Measurements from ENCODE around the gene CDH4.

The CDH4 gene

GRCh38 chr20:61430228-61430624 lies 178.2 kb downstream of the CDH4 start:
- H3K27me3 ChIP-seq (ENCODE audit: insufficient read depth, poor library complexity, severe bottlenecking), result no peaks in the 10 kb centered on the region
- no peak overlapping the region for H3K27ac ChIP-seq (replicated peaks)
- no peak for DNase-seq (ENCODE audit: low read depth in 1 of 2, low spot score in 1 of 2)
- no peak overlapping the region for H3K4me3 ChIP-seq (replicated peaks; ENCODE audit: insufficient read depth, low read length)
- TF ChIP-seq, protein P1, sequence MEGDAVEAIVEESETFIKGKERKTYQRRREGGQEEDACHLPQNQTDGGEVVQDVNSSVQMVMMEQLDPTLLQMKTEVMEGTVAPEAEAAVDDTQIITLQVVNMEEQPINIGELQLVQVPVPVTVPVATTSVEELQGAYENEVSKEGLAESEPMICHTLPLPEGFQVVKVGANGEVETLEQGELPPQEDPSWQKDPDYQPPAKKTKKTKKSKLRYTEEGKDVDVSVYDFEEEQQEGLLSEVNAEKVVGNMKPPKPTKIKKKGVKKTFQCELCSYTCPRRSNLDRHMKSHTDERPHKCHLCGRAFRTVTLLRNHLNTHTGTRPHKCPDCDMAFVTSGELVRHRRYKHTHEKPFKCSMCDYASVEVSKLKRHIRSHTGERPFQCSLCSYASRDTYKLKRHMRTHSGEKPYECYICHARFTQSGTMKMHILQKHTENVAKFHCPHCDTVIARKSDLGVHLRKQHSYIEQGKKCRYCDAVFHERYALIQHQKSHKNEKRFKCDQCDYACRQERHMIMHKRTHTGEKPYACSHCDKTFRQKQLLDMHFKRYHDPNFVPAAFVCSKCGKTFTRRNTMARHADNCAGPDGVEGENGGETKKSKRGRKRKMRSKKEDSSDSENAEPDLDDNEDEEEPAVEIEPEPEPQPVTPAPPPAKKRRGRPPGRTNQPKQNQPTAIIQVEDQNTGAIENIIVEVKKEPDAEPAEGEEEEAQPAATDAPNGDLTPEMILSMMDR (IDR thresholded peaks at IDR 0.05; ENCODE audit: insufficient read depth, low read length), result no peak
- no peak for TF ChIP-seq POLR2AphosphoS5 (IDR thresholded peaks at IDR 0.05; ENCODE audit: low read depth)
- TF ChIP-seq SPI1 (IDR thresholded peaks at IDR 0.05; ENCODE audit: borderline replicate concordance, low read depth), result no peak
- TF ChIP-seq GABPA (IDR thresholded peaks at IDR 0.05; ENCODE audit: low read depth), result no peak
- no peak for TF ChIP-seq REST (IDR thresholded peaks at IDR 0.05; ENCODE audit: insufficient replicate concordance, low read depth)

DNA sequence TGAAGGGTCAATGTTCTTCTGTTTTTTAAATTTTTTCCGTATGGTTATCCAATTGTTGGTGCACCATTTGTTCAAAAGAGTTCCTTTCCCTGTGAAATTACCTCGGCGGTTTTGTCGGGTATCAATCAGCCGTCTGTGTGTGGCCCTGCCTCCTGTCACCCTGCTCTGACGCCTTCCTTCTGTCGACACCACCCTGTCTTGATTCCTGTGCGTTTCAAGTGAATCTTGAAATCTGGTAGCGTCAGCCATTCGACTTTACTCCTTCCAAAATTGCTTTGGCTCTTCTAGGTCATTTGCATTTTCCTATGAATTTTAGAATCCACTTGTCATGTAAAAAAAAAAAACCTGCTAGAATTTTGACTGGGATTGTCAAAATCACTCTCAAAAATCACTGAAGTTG lies 181.1 kb downstream of the CDH4 start:
- Histone ChIP-seq H3K27me3 (ENCODE audit: insufficient read depth, poor library complexity, severe bottlenecking) (no peaks in the 10 kb centered on the region), H3K4me3 (replicated peaks; ENCODE audit: insufficient read depth, low read length) (no peak overlapping the region), H3K27ac (replicated peaks) (no peak overlapping the region)
- no peak for DNase-seq (ENCODE audit: low read depth in 1 of 2, low spot score in 1 of 2)
- TF ChIP-seq, protein P1 (IDR thresholded peaks at IDR 0.05; ENCODE audit: insufficient read depth, low read length), result no peak
- TF ChIP-seq GABPA (IDR thresholded peaks at IDR 0.05; ENCODE audit: low read depth) (no peak), POLR2AphosphoS5 (IDR thresholded peaks at IDR 0.05; ENCODE audit: low read depth) (no peak), SPI1 (IDR thresholded peaks at IDR 0.05; ENCODE audit: borderline replicate concordance, low read depth) (no peak), REST (IDR thresholded peaks at IDR 0.05; ENCODE audit: insufficient replicate concordance, low read depth) (no peak)

DNA sequence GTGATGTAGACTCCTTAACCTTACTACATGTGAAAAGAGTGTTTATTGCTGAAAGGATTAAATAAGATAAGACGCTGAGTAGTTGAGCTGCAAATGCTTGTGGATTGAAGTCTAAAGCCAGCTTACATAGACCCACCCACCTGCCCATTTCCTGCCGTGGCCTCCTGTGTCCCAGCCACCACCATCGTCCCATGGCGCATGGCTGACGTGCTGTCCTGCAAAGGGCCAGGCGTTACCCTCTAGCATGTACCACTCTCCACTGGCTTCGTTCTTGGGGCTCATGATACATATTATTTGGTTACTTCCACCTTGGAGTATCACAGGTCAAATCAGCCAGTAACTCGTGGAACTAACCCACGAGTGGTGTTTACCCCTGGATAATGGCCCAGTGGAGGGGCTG lies 181.8 kb downstream of the CDH4 start:
- Histone ChIP-seq H3K27me3 (ENCODE audit: insufficient read depth, poor library complexity, severe bottlenecking) (no peaks in the 10 kb centered on the region), H3K27ac (replicated peaks) (no peak overlapping the region)
- DNase-seq (ENCODE audit: low read depth in 1 of 2, low spot score in 1 of 2), result no peak

More for the DNA sequence above, 181.8 kb downstream of the CDH4 start:
- TF ChIP-seq REST (IDR thresholded peaks at IDR 0.05; ENCODE audit: insufficient replicate concordance, low read depth) (no peak), POLR2AphosphoS5 (IDR thresholded peaks at IDR 0.05; ENCODE audit: low read depth) (no peak), GABPA (IDR thresholded peaks at IDR 0.05; ENCODE audit: low read depth) (no peak), SPI1 (IDR thresholded peaks at IDR 0.05; ENCODE audit: borderline replicate concordance, low read depth) (no peak)
- TF ChIP-seq, protein P1 (IDR thresholded peaks at IDR 0.05; ENCODE audit: insufficient read depth, low read length), result no peak
- H3K4me3 ChIP-seq (replicated peaks; ENCODE audit: insufficient read depth, low read length), result no peak overlapping the region
